ENCODE results near the gene UAP1L1.

DNA sequence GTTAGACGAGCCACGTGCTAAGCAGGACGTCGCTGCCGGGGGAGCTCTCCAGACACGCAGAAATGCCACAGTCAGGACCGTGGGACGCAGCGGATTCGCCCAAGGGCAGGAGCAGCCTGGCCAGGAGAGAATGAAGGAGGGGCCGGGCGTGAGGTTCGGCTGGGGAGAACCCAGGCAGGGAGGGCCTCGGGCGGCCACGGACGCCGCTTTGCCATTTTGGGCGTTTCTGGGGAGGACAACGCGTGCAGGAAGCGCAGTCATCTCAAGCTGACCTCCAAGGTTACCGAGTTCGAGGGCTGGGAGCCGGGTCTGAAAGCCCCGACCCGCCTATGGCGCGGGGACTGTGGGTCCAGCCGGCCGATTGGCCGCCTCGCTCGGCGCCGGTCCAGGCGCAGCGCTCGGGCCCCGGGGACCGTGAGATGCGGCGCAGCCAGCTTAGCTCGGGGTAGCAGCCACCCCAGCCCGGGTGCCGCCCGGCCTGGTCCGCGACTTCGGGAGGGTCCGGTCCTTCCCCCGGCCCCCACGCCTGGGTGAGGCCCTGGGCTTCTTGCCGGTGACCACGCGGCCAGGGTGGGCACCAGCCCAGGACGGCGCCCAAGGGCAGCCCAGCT is 8.7 kb downstream of the UAP1L1 start:
- TF ChIP-seq FOS (IDR thresholded peaks at IDR 0.05; ENCODE audit: low read depth, low read length) (no peak), RFX5 (IDR thresholded peaks at IDR 0.05; ENCODE audit: low read depth, low read length) (no peak), POLR2A (IDR thresholded peaks at IDR 0.05; ENCODE audit: low read depth, low read length) (no peak), MAZ (IDR thresholded peaks at IDR 0.05; ENCODE audit: borderline replicate concordance, low read depth, low read length) (no peak), CEBPB (IDR thresholded peaks at IDR 0.05; ENCODE audit: low read depth, low read length) (no peak), CHD1 (IDR thresholded peaks at IDR 0.05; ENCODE audit: low read depth, low read length) (no peak; the same call in 1 of the 2 replicates), RAD21 (IDR thresholded peaks at IDR 0.05; ENCODE audit: low read length) (no peak), RCOR1 (IDR thresholded peaks at IDR 0.05; ENCODE audit: insufficient replicate concordance, low read length) (no peak)
- TF ChIP-seq, protein P1, sequence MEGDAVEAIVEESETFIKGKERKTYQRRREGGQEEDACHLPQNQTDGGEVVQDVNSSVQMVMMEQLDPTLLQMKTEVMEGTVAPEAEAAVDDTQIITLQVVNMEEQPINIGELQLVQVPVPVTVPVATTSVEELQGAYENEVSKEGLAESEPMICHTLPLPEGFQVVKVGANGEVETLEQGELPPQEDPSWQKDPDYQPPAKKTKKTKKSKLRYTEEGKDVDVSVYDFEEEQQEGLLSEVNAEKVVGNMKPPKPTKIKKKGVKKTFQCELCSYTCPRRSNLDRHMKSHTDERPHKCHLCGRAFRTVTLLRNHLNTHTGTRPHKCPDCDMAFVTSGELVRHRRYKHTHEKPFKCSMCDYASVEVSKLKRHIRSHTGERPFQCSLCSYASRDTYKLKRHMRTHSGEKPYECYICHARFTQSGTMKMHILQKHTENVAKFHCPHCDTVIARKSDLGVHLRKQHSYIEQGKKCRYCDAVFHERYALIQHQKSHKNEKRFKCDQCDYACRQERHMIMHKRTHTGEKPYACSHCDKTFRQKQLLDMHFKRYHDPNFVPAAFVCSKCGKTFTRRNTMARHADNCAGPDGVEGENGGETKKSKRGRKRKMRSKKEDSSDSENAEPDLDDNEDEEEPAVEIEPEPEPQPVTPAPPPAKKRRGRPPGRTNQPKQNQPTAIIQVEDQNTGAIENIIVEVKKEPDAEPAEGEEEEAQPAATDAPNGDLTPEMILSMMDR (conservative IDR thresholded peaks at IDR 0.05; ENCODE audit: low read depth, low read length), result no peak
- TF ChIP-seq, protein P2, sequence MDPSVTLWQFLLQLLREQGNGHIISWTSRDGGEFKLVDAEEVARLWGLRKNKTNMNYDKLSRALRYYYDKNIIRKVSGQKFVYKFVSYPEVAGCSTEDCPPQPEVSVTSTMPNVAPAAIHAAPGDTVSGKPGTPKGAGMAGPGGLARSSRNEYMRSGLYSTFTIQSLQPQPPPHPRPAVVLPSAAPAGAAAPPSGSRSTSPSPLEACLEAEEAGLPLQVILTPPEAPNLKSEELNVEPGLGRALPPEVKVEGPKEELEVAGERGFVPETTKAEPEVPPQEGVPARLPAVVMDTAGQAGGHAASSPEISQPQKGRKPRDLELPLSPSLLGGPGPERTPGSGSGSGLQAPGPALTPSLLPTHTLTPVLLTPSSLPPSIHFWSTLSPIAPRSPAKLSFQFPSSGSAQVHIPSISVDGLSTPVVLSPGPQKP (IDR thresholded peaks at IDR 0.05; ENCODE audit: borderline replicate concordance, low read depth, low read length), result no peak
